Hepatocyte (in vitro differentiated cells): Measurements from ENCODE around the gene SPATC1L. TPM values are rescaled to one million over a fixed set of nuclear protein-coding genes. Genes with fewer than 3 reads are reported as not detected.

ENCODE experiments used
- DNase-seq: peaks from one replicate; pipeline ENCODE4 v3.0.0-alpha.2; 2016; ENCODE audit warnings: low spot score
- H2AFZ ChIP-seq: fragments of 200-600 bp; sonication (generic); 2 replicates; pipeline ENCODE4 v1.6.0; 2016; ENCODE audit warnings: antibody characterized with exemption, mild to moderate bottlenecking
- H3K27ac ChIP-seq: fragments of 200-600 bp; sonication (generic); 2 replicates; pipeline ENCODE4 v1.5.1; 2016; ENCODE audit warnings: mild to moderate bottlenecking
- H3K27me3 ChIP-seq: fragments of 200-600 bp; sonication (generic); 2 replicates; pipeline ENCODE4 v1.6.1; 2016
- H3K36me3 ChIP-seq: fragments of 200-600 bp; sonication (generic); replicated peaks from 2 replicates; pipeline ENCODE4 v1.5.1; 2016; ENCODE audit warnings: low read depth; ENCODE audit not compliant: insufficient read depth
- H3K4me1 ChIP-seq: fragments of 200-600 bp; sonication (generic); 2 replicates; pipeline ENCODE4 v1.5.1; 2016; ENCODE audit warnings: mild to moderate bottlenecking, moderate library complexity; ENCODE audit not compliant: insufficient read depth
- H3K4me2 ChIP-seq: fragments of 200-600 bp; sonication (generic); 2 replicates; pipeline ENCODE4 v1.6.0; 2016
- H3K4me3 ChIP-seq: fragments of 200-600 bp; sonication (generic); 2 replicates; pipeline ENCODE4 v1.5.1; 2016; ENCODE audit warnings: mild to moderate bottlenecking
- H3K79me2 ChIP-seq: fragments of 200-600 bp; sonication (generic); 2 replicates; pipeline ENCODE4 v1.6.0; 2017; ENCODE audit warnings: mild to moderate bottlenecking
- H3K9me2 ChIP-seq: fragments of 200-600 bp; sonication (generic); replicated peaks from 2 replicates; pipeline ENCODE4 v1.6.0; 2017; ENCODE audit warnings: mild to moderate bottlenecking; ENCODE audit not compliant: insufficient read depth
- H3K9me3 ChIP-seq: fragments of 200-600 bp; sonication (generic); 2 replicates; pipeline ENCODE4 v1.5.1; 2016; ENCODE audit warnings: low read depth, mild to moderate bottlenecking
- H4K20me1 ChIP-seq: fragments of 200-600 bp; sonication (generic); 2 replicates; pipeline ENCODE4 v1.6.0; 2016; ENCODE audit warnings: mild to moderate bottlenecking; ENCODE audit not compliant: insufficient read depth, poor library complexity, severe bottlenecking
- EZH2 ChIP-seq: fragments of 200-600 bp; sonication (generic); IDR thresholded peaks from 2 replicates; pipeline ENCODE4 v1.6.1; 2016; ENCODE audit warnings: antibody characterized with exemption, mild to moderate bottlenecking, borderline replicate concordance
- EZH2phosphoT487 ChIP-seq: fragments of 200-600 bp; sonication (generic); IDR thresholded peaks from one replicate; pipeline ENCODE4 v1.6.1; 2018; ENCODE audit warnings: antibody characterized with exemption, mild to moderate bottlenecking, low read depth, moderate library complexity; ENCODE audit not compliant: unreplicated experiment, severe bottlenecking
- WGBS: methylation state at CpG from one replicate; pipeline ENCODE4 v1.1.6; 2016; ENCODE audit warnings: low lambda C conversion rate; ENCODE audit errors: missing lambda C conversion rate; 5-methylcytosine and 5-hydroxymethylcytosine counted together
- polyA plus RNA-seq: library from polyadenylated mRNA; unstranded; fragments of >200 nt; fragmentation: Nextera tagmentation; extraction: Ambion mirVana; gene quantifications from 2 replicates; pipeline ENCODE4 v1.2.1, GENCODE V29; 2016
- total RNA-seq: library from RNA; depleted of rRNA; stranded (reverse); fragments of >200 nt; gene quantifications from 2 replicates; pipeline ENCODE4 v1.2.3, GENCODE V29; 2014
- TF ChIP-seq, protein P1 (sequence below): fragments of 200-600 bp; sonication (generic); IDR thresholded peaks from 2 replicates; pipeline ENCODE4 v1.5.1; 2016; ENCODE audit warnings: antibody characterized with exemption, mild to moderate bottlenecking; ENCODE audit not compliant: poor library complexity

The SPATC1L gene
- total and polyA plus RNA-seq, 2 experiments from 2014 or later: 10.1 to 24.2 TPM

DNA sequence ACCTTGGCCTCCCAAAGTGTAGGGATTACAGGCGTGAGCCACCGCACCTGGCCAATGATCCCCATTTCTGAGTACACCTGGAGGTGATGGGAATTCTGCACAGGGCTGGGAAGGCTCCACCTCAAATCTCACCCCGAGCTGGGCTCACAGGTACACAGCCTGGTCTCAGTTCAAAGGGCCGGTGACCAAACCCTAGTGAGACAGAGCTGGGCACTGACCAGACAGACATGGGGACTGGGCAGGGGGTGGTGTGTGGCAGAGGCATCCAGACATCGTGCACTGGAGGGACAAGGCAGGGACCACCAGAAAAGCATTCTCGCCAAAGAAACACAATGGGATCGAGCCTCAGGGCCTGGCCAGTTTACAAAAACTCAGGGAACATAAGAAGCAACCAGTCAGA is 27.1 kb upstream of the SPATC1L start:
- Histone ChIP-seq H3K27me3 (no peaks in the 10 kb centered on the region), H2AFZ (no peak overlapping the region), H3K4me3 (no peak overlapping the region), H3K36me3 (no peaks in the 10 kb centered on the region), H4K20me1 (peaks cover 2% of the 10 kb centered on the region), H3K79me2 (no peaks in the 10 kb centered on the region), H3K4me1 (peaks cover 6% of the 10 kb centered on the region), H3K4me2 (no peak overlapping the region), H3K27ac (no peak overlapping the region), H3K9me2 (no peaks in the 10 kb centered on the region), H3K9me3 (no peaks in the 10 kb centered on the region)
- WGBS: 97% methylated on average over 7 of the region's 7 CpGs
- no peak for DNase-seq
- TF ChIP-seq EZH2phosphoT487: no peak
- no peak for TF ChIP-seq EZH2

DNA sequence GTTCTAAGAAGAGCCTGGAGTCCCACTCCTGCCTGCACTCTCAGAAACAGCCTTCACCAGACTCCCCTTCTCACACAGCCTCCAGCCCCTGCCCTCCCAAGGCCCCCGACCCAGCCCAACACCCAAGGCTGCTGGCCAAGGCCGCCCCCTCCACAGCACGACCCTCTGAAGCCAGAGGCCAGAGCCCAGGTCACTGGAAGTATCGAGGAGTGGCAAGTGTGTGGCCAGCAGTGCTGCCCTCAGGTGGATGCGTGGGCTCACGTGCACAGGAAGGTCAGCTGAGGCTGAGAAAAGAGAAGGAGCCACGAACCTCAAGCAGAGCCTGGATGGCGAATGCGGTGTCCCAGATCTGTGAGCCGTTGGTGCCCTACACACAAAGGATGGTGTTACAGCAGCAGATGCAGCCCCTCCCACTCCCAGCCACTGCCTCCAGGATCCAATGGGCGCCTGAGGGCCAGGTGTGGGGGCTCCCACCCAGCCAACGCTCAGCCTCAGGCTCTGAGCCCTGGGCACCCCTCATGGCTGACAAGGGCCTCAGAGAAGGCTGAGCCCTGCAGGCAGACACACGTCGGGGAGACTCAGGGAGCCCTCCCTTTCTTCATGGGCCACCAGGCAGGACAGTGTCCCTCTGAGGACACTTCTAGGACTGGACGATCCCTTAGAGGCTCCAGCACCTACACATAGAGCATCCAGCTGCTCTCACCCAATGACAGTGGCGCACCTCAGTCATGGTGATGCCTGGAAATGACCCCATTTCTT is 26.3 kb upstream of the SPATC1L start:
- H3K79me2 ChIP-seq: no peaks in the 10 kb centered on the region
- no peak overlapping the region for H3K4me3 ChIP-seq
- peaks cover 6% of the 10 kb centered on the region for H3K4me1 ChIP-seq
- 94% methylated on average over 16 of the region's 16 CpGs for whole genome bisulfite sequencing
- DNase-seq: no peak
- H3K36me3 ChIP-seq: no peaks in the 10 kb centered on the region
- peaks cover 2% of the 10 kb centered on the region for H4K20me1 ChIP-seq
- TF ChIP-seq, protein P1, sequence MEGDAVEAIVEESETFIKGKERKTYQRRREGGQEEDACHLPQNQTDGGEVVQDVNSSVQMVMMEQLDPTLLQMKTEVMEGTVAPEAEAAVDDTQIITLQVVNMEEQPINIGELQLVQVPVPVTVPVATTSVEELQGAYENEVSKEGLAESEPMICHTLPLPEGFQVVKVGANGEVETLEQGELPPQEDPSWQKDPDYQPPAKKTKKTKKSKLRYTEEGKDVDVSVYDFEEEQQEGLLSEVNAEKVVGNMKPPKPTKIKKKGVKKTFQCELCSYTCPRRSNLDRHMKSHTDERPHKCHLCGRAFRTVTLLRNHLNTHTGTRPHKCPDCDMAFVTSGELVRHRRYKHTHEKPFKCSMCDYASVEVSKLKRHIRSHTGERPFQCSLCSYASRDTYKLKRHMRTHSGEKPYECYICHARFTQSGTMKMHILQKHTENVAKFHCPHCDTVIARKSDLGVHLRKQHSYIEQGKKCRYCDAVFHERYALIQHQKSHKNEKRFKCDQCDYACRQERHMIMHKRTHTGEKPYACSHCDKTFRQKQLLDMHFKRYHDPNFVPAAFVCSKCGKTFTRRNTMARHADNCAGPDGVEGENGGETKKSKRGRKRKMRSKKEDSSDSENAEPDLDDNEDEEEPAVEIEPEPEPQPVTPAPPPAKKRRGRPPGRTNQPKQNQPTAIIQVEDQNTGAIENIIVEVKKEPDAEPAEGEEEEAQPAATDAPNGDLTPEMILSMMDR: no peak
- TF ChIP-seq EZH2 (no peak), EZH2phosphoT487 (no peak)
- no peaks in the 10 kb centered on the region for H3K9me3 ChIP-seq
- H3K27me3 ChIP-seq: no peaks in the 10 kb centered on the region
- H2AFZ ChIP-seq: no peak overlapping the region
- H3K9me2 ChIP-seq: no peaks in the 10 kb centered on the region
- no peak overlapping the region for H3K4me2 ChIP-seq
- no peak overlapping the region for H3K27ac ChIP-seq

- no peak overlapping the region for H3K4me3 ChIP-seq
Measured at GRCh38 chr21:46208761-46209721, 24.8 kb upstream of the SPATC1L start.

More at GRCh38 chr21:46208761-46209721, 24.8 kb upstream of the SPATC1L start:
- no peaks in the 10 kb centered on the region for H3K36me3 ChIP-seq
- H3K4me2 ChIP-seq: no peak overlapping the region
- DNase-seq: no peak
- H3K79me2 ChIP-seq: no peaks in the 10 kb centered on the region
- H3K27me3 ChIP-seq: no peaks in the 10 kb centered on the region
- no peak overlapping the region for H2AFZ ChIP-seq
- H3K9me2 ChIP-seq: no peaks in the 10 kb centered on the region
- H3K27ac ChIP-seq: no peak overlapping the region
- H3K9me3 ChIP-seq: no peaks in the 10 kb centered on the region
- H4K20me1 ChIP-seq: peaks cover 2% of the 10 kb centered on the region
- peaks cover 5% of the 10 kb centered on the region for H3K4me1 ChIP-seq
- WGBS: 97% methylated on average over 20 of the region's 23 CpGs
- no peak for TF ChIP-seq EZH2phosphoT487
- TF ChIP-seq, protein P1: no peak
- TF ChIP-seq EZH2: no peak
